Thymus (tissue), 14 donors: Measurements from ENCODE around the gene STX10. TPM values are rescaled to one million over a fixed set of nuclear protein-coding genes. Genes with fewer than 3 reads are reported as not detected.
A peak's percentile ranks its signal among the peaks of the same experiment; 100 is the strongest.
"Not testable (repeated sequence)": the region's sequence is repeated elsewhere in the genome, so short reads cannot be mapped to it uniquely, and the experiment has no call there.

Source experiments
- DNase-seq, 9 donors: peaks; one replicate each; pipeline ENCODE4 v3.0.0-alpha.2; 2013; ENCODE audit warnings: low spot score in 9 of 9, low read depth in 6 of 9, missing footprints in 1 of 9
- H3K27ac ChIP-seq, 2 donors: one replicate each; pipeline ENCODE4 v1.5.1; 2013; ENCODE audit warnings: control low read depth in 1 of 2, low read depth in 1 of 2, low read length in 1 of 2, mild to moderate bottlenecking in 1 of 2, moderate library complexity in 1 of 2
- H3K27me3 ChIP-seq, 2 donors: one replicate each; pipeline ENCODE4 v1.5.1; 2013; ENCODE audit warnings: low read length in 1 of 2; ENCODE audit not compliant: control insufficient read depth in 2 of 2, insufficient read depth in 1 of 2
- H3K36me3 ChIP-seq, 2 donors: one replicate each; pipeline ENCODE4 v1.5.1; 2013; ENCODE audit warnings: low read length in 1 of 2, mild to moderate bottlenecking in 1 of 2, moderate library complexity in 1 of 2; ENCODE audit not compliant: control insufficient read depth in 2 of 2, insufficient read depth in 2 of 2
- H3K4me1 ChIP-seq, 2 donors: one replicate each; pipeline ENCODE4 v1.5.1; 2013; ENCODE audit warnings: low read length in 2 of 2; ENCODE audit not compliant: control insufficient read depth in 2 of 2, insufficient read depth in 2 of 2
- H3K4me3 ChIP-seq, 2 donors: one replicate each; pipeline ENCODE4 v1.5.1; 2013; ENCODE audit warnings: low read length in 2 of 2, control low read depth in 1 of 2, mild to moderate bottlenecking in 1 of 2
- H3K9me3 ChIP-seq, 2 donors: one replicate each; pipeline ENCODE4 v1.5.1; 2013; ENCODE audit warnings: low read length in 1 of 2, mild to moderate bottlenecking in 1 of 2; ENCODE audit not compliant: control insufficient read depth in 2 of 2, insufficient read depth in 1 of 2
- WGBS: extraction: QIAGEN DNeasy Blood & Tissue Kit; methylation state at CpG from one replicate; pipeline ENCODE4 v1.1.7; 2013; 5-methylcytosine and 5-hydroxymethylcytosine counted together
- long read RNA-seq, 10 donors: transcript quantifications; one replicate each; lab custom pipeline, GENCODE V29; 2026
- polyA plus RNA-seq: library from polyadenylated mRNA; stranded (reverse); fragments of 200-250 nt; gene quantifications from one replicate; pipeline ENCODE4 v1.2.3, GENCODE V29; 2013
- total RNA-seq: library from RNA; stranded (reverse); fragments of 120-200 nt; gene quantifications from one replicate; pipeline ENCODE4 v1.2.4, GENCODE V29; 2013
- donor health status: healthy.

Gene STX10, protein sequence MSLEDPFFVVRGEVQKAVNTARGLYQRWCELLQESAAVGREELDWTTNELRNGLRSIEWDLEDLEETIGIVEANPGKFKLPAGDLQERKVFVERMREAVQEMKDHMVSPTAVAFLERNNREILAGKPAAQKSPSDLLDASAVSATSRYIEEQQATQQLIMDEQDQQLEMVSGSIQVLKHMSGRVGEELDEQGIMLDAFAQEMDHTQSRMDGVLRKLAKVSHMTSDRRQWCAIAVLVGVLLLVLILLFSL
- total RNA-seq = 47.9 TPM
- polyA plus RNA-seq = 101 TPM
- long read RNA-seq, donor 1, partial matches to known transcripts = 0 of 1 reads
- long read RNA-seq, donor 1, other reads (novel, unspliced or antisense) = 0 of 1 reads
- long read RNA-seq, donor 2, transcript STX10-204 (8 exons, 1,136 nt) = major isoform, 23 of 36 reads
- long read RNA-seq, donor 2, partial matches to known transcripts = 7 of 36 reads
- long read RNA-seq, donor 2, other reads (novel, unspliced or antisense) = 0 of 36 reads
- long read RNA-seq, donor 3, transcript STX10-204 (8 exons, 1,136 nt) = major isoform, 21 of 27 reads
- long read RNA-seq, donor 3, partial matches to known transcripts = 0 of 27 reads
- long read RNA-seq, donor 3, other reads (novel, unspliced or antisense) = 0 of 27 reads
- long read RNA-seq, donor 4, transcript STX10-204 (8 exons, 1,136 nt) = major isoform, 5 of 5 reads
- long read RNA-seq, donor 4, partial matches to known transcripts = 0 of 5 reads
- long read RNA-seq, donor 4, other reads (novel, unspliced or antisense) = 0 of 5 reads
- long read RNA-seq, donor 5, transcript STX10-204 (8 exons, 1,136 nt) = major isoform, 32 of 43 reads
- long read RNA-seq, donor 5, partial matches to known transcripts = 5 of 43 reads
- long read RNA-seq, donor 5, other reads (novel, unspliced or antisense) = 0 of 43 reads
- long read RNA-seq, donor 6, transcript STX10-204 (8 exons, 1,136 nt) = major isoform, 16 of 19 reads
- long read RNA-seq, donor 6, partial matches to known transcripts = 0 of 19 reads
- long read RNA-seq, donor 6, other reads (novel, unspliced or antisense) = 0 of 19 reads
- long read RNA-seq, donor 7, transcript STX10-204 (8 exons, 1,136 nt) = major isoform, 17 of 18 reads
- long read RNA-seq, donor 7, partial matches to known transcripts = 0 of 18 reads
- long read RNA-seq, donor 7, other reads (novel, unspliced or antisense) = 0 of 18 reads
- long read RNA-seq, donor 8, transcript STX10-204 (8 exons, 1,136 nt) = major isoform, 10 of 11 reads
- long read RNA-seq, donor 8, partial matches to known transcripts = 0 of 11 reads
- long read RNA-seq, donor 8, other reads (novel, unspliced or antisense) = 0 of 11 reads
- long read RNA-seq, donor 9, transcript STX10-204 (8 exons, 1,136 nt) = major isoform, 10 of 13 reads
- long read RNA-seq, donor 9, partial matches to known transcripts = 0 of 13 reads
- long read RNA-seq, donor 9, other reads (novel, unspliced or antisense) = 0 of 13 reads
- long read RNA-seq, donor 10, transcript STX10-204 (8 exons, 1,136 nt) = major isoform, 8 of 10 reads
- long read RNA-seq, donor 10, partial matches to known transcripts = 0 of 10 reads
- long read RNA-seq, donor 10, other reads (novel, unspliced or antisense) = 0 of 10 reads

DNA sequence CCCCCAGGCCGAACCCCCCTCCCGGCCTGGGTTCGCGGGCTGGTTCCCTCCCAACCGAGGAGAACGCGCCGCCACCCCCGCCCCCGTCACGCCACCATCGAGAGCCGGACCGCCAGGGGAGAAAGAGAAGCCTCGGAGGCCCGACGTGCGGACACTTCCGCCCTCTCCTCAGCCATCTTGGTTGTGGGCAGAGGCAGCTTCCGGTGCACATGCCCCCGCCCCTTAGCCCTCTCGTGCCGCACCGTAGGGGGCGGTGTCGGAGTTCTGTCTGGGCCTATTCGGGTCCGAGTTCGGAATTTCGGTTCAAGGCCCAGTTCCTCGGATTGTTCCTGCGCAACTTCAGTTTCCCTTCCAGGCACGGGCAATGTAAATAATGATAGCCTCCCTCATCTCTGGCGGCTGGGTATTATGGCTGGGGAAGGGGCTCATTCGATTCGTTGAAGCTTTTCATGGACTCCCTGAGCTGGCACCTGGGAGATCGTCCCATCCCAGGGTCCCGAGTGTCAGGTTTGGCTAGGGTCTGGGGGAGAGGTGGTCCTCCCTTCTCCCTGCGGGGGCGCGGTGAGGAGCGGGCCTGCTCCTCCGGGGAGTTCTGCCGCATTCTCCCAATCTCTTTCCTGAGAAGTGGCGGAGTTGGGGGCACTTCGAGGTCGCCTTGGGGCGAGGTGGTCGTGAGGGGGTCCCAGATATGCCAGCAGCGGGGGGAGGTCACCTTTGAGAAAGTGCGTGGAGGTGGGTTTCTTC lies at the start of gene STX10, which contains the start of gene IER2:
STX10 (minus strand) TSS at position 189 of the 744 bp plus-strand sequence. CDS start 202 bp downstream, outside the sequence.
IER2 (plus strand) TSS at position 225 of the 744 bp plus-strand sequence. CDS start 2,776 bp downstream, outside the sequence.
- peak in 8 of 9 donors; percentile 68 to 94 (median 86) for DNase-seq
- H3K36me3 ChIP-seq = peaks cover 0 to 5% of the 10 kb centered on the region in 2 donors
- WGBS = under 1% methylated on average over 51 of the region's 51 CpGs
- H3K9me3 ChIP-seq = peaks cover 0 to 5% of the 10 kb centered on the region in 2 donors
- peaks cover 8 to 37% of the 10 kb centered on the region in 2 donors for H3K4me1 ChIP-seq
- H3K4me3 ChIP-seq = peak within 1 kb of the TSS; percentile 84 to 87
- peak within 1 kb of the TSS; percentile 87 to 91 for H3K27ac ChIP-seq
- H3K27me3 ChIP-seq = no peaks in the 10 kb centered on the region

DNA sequence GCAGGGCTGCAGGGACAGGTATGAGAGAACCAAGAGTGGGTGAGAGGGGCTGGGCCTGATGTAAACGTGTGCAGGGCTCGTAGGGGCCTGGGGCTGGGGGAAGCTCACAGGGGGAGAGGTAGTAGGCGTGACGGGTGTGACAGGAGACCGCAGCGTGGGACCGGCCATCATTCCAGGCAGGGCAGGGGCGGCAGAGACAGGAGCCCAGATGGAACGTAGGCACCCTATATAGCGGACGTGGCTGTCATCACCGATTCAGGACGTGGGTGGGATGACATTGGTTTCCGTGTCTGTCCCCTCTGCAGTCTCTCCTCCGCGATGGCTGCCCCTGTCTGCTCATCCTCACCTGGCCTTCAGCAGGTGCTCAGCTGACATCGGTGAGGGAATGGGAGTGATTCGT lies 48.5 kb upstream of the STX10 start:
- WGBS = 94% methylated on average over 18 of the region's 18 CpGs
- no peak for DNase-seq
- Histone ChIP-seq H3K36me3 (no peaks in the 10 kb centered on the region), H3K4me1 (no peaks in the 10 kb centered on the region), H3K9me3 (no peaks in the 10 kb centered on the region), H3K27me3 (no peaks in the 10 kb centered on the region), H3K4me3 (no peak overlapping the region), H3K27ac (no peak overlapping the region)

DNA sequence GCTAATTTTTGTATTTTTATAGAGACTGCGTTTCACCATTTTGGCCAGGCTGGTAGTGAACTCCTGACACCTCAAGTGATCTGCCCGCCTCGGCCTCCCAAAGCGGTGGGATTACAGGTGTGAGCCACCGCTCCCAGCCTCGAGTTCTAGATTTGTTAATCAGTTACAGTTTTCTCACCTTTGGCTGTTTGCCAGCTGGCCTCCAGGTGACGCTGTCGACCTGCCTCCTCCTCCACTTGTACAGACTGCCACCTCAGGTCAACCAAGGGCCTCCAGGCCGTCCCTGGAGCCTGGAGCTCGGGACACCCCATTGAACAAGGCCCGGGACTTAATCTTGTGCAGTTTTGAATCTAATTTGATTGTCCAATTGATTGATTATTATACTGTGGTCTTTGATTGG lies 45.5 kb upstream of the STX10 start:
- 85% methylated on average over 11 of the region's 11 CpGs for WGBS
- no peaks in the 10 kb centered on the region for H3K36me3 ChIP-seq

DNA sequence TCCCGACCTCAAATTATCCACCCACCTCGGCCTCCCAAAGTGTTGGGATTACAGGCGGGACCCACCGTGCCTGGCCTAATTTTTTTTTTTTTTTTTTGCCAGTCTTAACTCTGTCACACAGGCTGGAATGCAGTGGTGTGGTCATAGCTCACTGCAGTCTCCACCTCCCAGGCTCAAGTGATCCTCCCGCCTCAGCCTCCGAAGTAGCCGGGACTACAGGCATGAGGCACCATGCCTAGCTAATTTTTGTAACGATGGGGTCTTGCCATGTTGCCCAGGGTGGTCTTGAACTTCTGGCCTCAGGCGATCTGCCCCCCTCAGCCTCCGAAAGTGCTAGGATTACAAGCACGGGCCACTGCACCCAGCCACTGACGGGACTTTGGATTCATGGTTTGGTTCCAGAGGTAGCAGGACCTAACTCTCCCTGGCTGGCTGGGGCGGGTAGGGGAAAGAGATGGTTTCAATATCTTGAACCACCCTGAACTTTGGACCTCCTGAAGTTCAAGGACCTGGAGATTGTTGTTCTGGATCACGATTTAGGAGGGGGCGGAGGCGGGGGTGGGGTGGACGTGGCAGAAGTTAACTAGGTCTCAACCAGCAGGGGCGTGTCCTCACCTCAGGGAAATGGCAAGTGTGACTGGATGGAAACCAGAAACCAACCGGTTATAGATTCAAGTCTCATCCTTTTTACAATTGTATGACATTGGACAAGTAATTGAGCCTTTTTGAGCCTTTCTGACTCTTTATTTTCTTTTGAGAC lies 40.8 kb upstream of the STX10 start:
- DNase-seq = no peak
- Histone ChIP-seq H3K9me3 (no peaks in the 10 kb centered on the region), H3K27me3 (no peaks in the 10 kb centered on the region), H3K4me1 (no peaks in the 10 kb centered on the region), H3K36me3 (no peaks in the 10 kb centered on the region), H3K4me3 (no peak overlapping the region), H3K27ac (no peak overlapping the region)
- 95% methylated on average over 19 of the region's 19 CpGs for WGBS

More for the DNA sequence above, 45.5 kb upstream of the STX10 start:
- Histone ChIP-seq H3K4me3 (no peak overlapping the region), H3K4me1 (no peaks in the 10 kb centered on the region), H3K27ac (no peak overlapping the region), H3K27me3 (no peaks in the 10 kb centered on the region), H3K9me3 (no peaks in the 10 kb centered on the region)
- DNase-seq = peak in 2 of 9 donors; percentile 30 to 43

DNA sequence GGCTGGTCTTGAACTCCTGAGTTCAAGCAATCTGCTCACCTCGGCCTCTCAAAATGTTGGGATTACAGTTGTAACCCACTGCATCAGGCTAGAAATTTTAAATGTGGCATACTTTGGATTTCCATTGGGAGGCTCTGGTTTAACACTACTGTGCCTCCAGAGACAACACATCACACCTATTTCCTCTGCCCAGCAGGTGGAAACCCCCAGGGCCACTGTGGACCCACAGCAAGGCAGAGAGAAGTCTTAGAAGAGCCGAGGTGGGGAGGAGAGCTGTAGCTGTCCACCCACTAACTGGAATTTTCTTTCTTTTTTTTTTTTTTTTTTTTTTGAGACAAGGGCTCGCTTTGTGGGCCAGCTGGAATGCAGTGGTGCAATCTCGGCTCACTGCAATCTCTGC lies 39.4 kb upstream of the STX10 start:
- Histone ChIP-seq H3K4me3 (no peak overlapping the region), H3K4me1 (no peaks in the 10 kb centered on the region), H3K36me3 (no peaks in the 10 kb centered on the region), H3K9me3 (no peaks in the 10 kb centered on the region), H3K27ac (no peak overlapping the region), H3K27me3 (no peaks in the 10 kb centered on the region)
- 98% methylated on average over 4 of the region's 4 CpGs for WGBS
- no peak for DNase-seq

DNA sequence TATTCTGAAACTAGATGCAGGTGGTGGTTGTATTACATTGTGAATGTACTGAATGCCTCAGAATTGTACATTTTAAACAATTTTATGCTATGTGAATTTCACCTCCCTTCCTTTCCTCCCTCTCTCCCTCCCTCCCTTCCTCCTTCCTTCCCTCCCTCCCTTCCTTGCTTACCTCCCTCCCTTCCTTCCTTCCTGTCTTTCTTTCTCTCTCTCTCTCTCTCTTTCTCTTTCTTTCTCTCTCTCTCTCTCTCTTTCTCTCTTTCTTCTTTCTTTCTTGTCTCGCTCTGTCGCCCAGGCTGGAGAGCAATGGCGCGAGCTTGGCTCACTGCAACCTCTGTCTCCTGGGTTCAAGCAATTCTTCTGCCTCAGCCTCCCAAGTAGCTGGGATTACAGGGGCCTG lies 37.2 kb upstream of the STX10 start:
- over 99% methylated on average over 4 of the region's 4 CpGs for WGBS
- Histone ChIP-seq H3K27me3 (no peaks in the 10 kb centered on the region), H3K9me3 (no peaks in the 10 kb centered on the region), H3K36me3 (no peaks in the 10 kb centered on the region), H3K27ac (no peak overlapping the region), H3K4me3 (no peak overlapping the region), H3K4me1 (peaks cover 0 to 1% of the 10 kb centered on the region in 2 donors)
- no peak for DNase-seq

DNA sequence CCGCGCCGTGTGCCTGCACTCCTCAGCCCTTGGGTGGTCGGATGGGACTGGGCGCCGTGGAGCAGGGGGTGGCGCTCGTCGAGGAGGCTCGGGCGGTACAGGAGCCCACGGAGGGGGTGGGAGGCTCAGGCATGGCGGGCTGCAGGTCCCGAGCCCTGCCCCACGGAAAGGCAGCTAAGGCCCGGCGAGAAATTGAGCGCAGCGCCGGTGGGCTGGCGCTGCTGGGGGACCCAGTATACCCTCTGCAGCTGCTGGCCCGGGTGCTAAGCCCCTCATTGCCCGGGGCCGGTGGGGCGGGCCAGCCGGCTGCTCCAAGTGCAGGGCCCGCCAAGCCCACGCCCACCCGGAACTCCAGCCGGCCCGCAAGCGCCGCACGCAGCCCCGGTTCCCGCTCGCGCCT lies 36.5 kb upstream of the STX10 start:
- not testable (repeated sequence) for H3K4me1 ChIP-seq, DNase-seq, H3K27me3 ChIP-seq, H3K27ac ChIP-seq, H3K9me3 ChIP-seq, H3K36me3 ChIP-seq, H3K4me3 ChIP-seq
- whole genome bisulfite sequencing = 95% methylated on average over 38 of the region's 38 CpGs
